Adrenal gland (tissue), 5 donors: ENCODE measurements around the gene PCSK6.

Experiments
- CTCF ChIP-seq, 6 experiments: fragments of 450-650 bp in 4 of 6; fragments of 200-600 bp in 2 of 6; sonication (generic) in 1 of 6; IDR thresholded peaks; 1 replicate in 5 of 6; 2 replicates in 1 of 6; pipeline versions ENCODE4 v1.5.1 to v1.8.0; 2016 to 2021; ENCODE audit warnings: antibody characterized with exemption in 6 of 6, mild to moderate bottlenecking in 2 of 6, moderate library complexity in 1 of 6
- POLR2A ChIP-seq, 2 donors: fragments of 450-650 bp; IDR thresholded peaks; one replicate each; pipeline ENCODE4 v1.6.1; 2017; ENCODE audit warnings: antibody characterized with exemption in 2 of 2, mild to moderate bottlenecking in 2 of 2, moderate library complexity in 1 of 2
- donor health status: DM: no; HTN: no; CAD: no.

GRCh38 chr15:101355678-101356464 is 133.6 kb downstream of the PCSK6 start:
- TF ChIP-seq CTCF (IDR thresholded peaks at IDR 0.05) = no peak
- TF ChIP-seq POLR2A (IDR thresholded peaks at IDR 0.05) = no peak
